Panc1 (cell line): ENCODE measurements around the gene SLC4A2. TPM values are rescaled to one million over a fixed set of nuclear protein-coding genes. Genes with fewer than 3 reads are reported as not detected.

Source experiments
- ATAC-seq: fragments of 200-7000 bp; cut with Tn5 transposase; 2 replicates; pipeline ENCODE4 v1.9.1; 2020; ENCODE audit warnings: mild to moderate bottlenecking, moderate library complexity
- BruUV-seq: library from RNA; stranded (reverse); fragments of 400-500 nt; replicated peaks from 2 replicates; lab custom pipeline; 2021; lab: Mats Ljungman, UMichigan
- CTCF ChIA-PET: fragments of 300-600 bp; sonication (Branson Sonifier 250); formaldehyde crosslinking; loops from one replicate; lab custom pipeline; 2022; ENCODE audit warnings: antibody characterized with exemption; lab: Charles Lee
- POLR2A ChIA-PET: fragments of 300-600 bp; sonication (Branson Sonifier 250); formaldehyde crosslinking; loops from one replicate; lab custom pipeline; 2022; ENCODE audit warnings: antibody characterized with exemption; lab: Charles Lee
- DNase-seq: peaks from one replicate; pipeline ENCODE4 v3.0.0-alpha.2; 2010; ENCODE audit warnings: low read depth, low spot score
- H3K27ac ChIP-seq: 2 replicates; pipeline ENCODE4 v1.5.1; 2011; ENCODE audit warnings: mild to moderate bottlenecking, low read length, inconsistent platforms
- H3K27me3 ChIP-seq: fragments of 200-500 bp; sonication (Bioruptor generic); 2 replicates; pipeline ENCODE4 v1.6.0; 2014; ENCODE audit warnings: low read length, inconsistent platforms; ENCODE audit not compliant: control insufficient read depth, insufficient read depth
- H3K36me3 ChIP-seq: fragments of 200-500 bp; sonication (Bioruptor generic); 2 replicates; pipeline ENCODE4 v1.5.1; 2014; ENCODE audit warnings: inconsistent platforms, mild to moderate bottlenecking, low read length, moderate library complexity; ENCODE audit not compliant: control insufficient read depth, insufficient read depth
- H3K4me1 ChIP-seq: 2 replicates; pipeline ENCODE4 v1.5.1; 2011; ENCODE audit warnings: inconsistent platforms, mild to moderate bottlenecking, low read length, moderate library complexity; ENCODE audit not compliant: control insufficient read depth, insufficient read depth
- H3K4me3 ChIP-seq, 2 experiments: 2 replicates each; pipeline ENCODE4 v1.5.1; 2011 to 2012; ENCODE audit warnings: low read depth in 2 of 2, low read length in 2 of 2, mild to moderate bottlenecking in 2 of 2, inconsistent platforms in 1 of 2, moderate library complexity in 1 of 2
- H3K9me3 ChIP-seq: fragments of 200-500 bp; sonication (Bioruptor generic); 2 replicates; pipeline ENCODE4 v1.5.1; 2014; ENCODE audit warnings: low read depth, mild to moderate bottlenecking, inconsistent platforms, low read length, moderate library complexity; ENCODE audit not compliant: control insufficient read depth, insufficient read depth
- CTCF ChIP-seq: fragments of 450-650 bp; IDR thresholded peaks from 2 replicates; pipeline ENCODE4 v1.5.1; 2017; ENCODE audit warnings: mild to moderate bottlenecking
- POLR2AphosphoS5 ChIP-seq: IDR thresholded peaks from 2 replicates; pipeline ENCODE4 v1.6.1; 2012; ENCODE audit warnings: mild to moderate bottlenecking, low read depth, low read length, moderate library complexity
- REST ChIP-seq, 2 experiments: IDR thresholded peaks; 2 replicates each; pipeline ENCODE4 v1.6.1; 2011 to 2012; ENCODE audit warnings: low read depth in 2 of 2, control low read depth in 1 of 2, low read length in 1 of 2, mild to moderate bottlenecking in 1 of 2, moderate library complexity in 1 of 2; ENCODE audit not compliant: insufficient read depth in 1 of 2
- SIN3A ChIP-seq: IDR thresholded peaks from 2 replicates; pipeline ENCODE4 v1.6.1; 2012; ENCODE audit warnings: low read depth, mild to moderate bottlenecking, low read length, moderate library complexity, borderline replicate concordance; ENCODE audit not compliant: insufficient read depth
- TCF7L2 ChIP-seq: IDR thresholded peaks from 2 replicates; pipeline ENCODE4 v1.6.1; 2011; ENCODE audit warnings: mild to moderate bottlenecking, low read depth, low read length, inconsistent platforms
- in situ Hi-C: cut with HindIII; loops from 2 replicates; pipeline ENCODE4 v1.10.0; 2016; ENCODE audit warnings: low sequenced_read_pairs, low pct_unique_long_range_greater_than_20kb
- intact Hi-C: fragments of 100-400 bp; cut with micrococcal nuclease; formaldehyde crosslinking; loops from one replicate; pipeline ENCODE4 v1.10.0; 2022; ENCODE audit not compliant: unreplicated experiment
- total RNA-seq: library from RNA; stranded (reverse); gene quantifications from one replicate; pipeline ENCODE4 v1.2.1, GENCODE V29; 2021; ENCODE audit not compliant: unreplicated experiment

The SLC4A2 gene
- total RNA-seq, 1 experiment from 2014 or later = 580 TPM

GRCh38 chr7:151081170-151082101 is 22.0 kb downstream of the SLC4A2 start:
- TF ChIP-seq TCF7L2 (no peak), SIN3A (no peak; the same call in 1 of the 2 replicates), POLR2AphosphoS5 (peak; percentile 5; the same call in 1 of the 2 replicates), CTCF (no peak), REST (IDR thresholded peaks at IDR 0.05; ENCODE audit: insufficient read depth in 1 of 2, low read depth in 2 of 2, low read length in 1 of 2) (no peak)
- Histone ChIP-seq H3K9me3 (no peaks in the 10 kb centered on the region), H3K27ac (peak overlapping the region; percentile 91), H3K4me3 (peak overlapping the region; percentile 74 to 93), H3K36me3 (no peaks in the 10 kb centered on the region), H3K4me1 (peaks cover 50% of the 10 kb centered on the region), H3K27me3 (no peaks in the 10 kb centered on the region)
- no TSS peak for BruUV-seq
- ATAC-seq (peak; percentile 5; the same call in 1 of the 2 replicates), DNase-seq (no peak)
- CTCF ChIA-PET = interaction anchor here (0.6 to 0.9 kb wide), 2 partner anchors 19 to 72 kb away, joined by 3 to 5 read pairs; no protein-coding TSS in a partner anchor
- POLR2A ChIA-PET = interaction anchor here (1.0 kb wide), 1 partner anchor 9 kb away, joined by 4 read pairs; no protein-coding TSS in a partner anchor
- in situ Hi-C loops = no loop called here
- intact Hi-C loops = no loop called here

GRCh38 chr7:151082141-151083070 is 23.0 kb downstream of the SLC4A2 start:
- no peak for TF ChIP-seq REST (IDR thresholded peaks at IDR 0.05; ENCODE audit: insufficient read depth in 1 of 2, low read depth in 2 of 2, low read length in 1 of 2)
- no peak; the same call in 1 of the 2 replicates for TF ChIP-seq SIN3A
- no peak for TF ChIP-seq TCF7L2
- 0 out of 2 replicates have a peak, but pooled peaks have one; percentile 12 for TF ChIP-seq POLR2AphosphoS5
- TF ChIP-seq CTCF = no peak
- intact Hi-C loops = no loop called here
- BruUV-seq = TSS peak; percentile 87
- in situ Hi-C loops = no loop called here
- DNase-seq (no peak), ATAC-seq (no peak)
- CTCF ChIA-PET = interaction anchor here (0.6 kb wide), 1 partner anchor 22 kb away, joined by 3 read pairs; no protein-coding TSS in a partner anchor
- H3K27ac ChIP-seq = peak overlapping the region; percentile 91
- peak overlapping the region; percentile 74 to 93 for H3K4me3 ChIP-seq
- H3K4me1 ChIP-seq = peaks cover 41% of the 10 kb centered on the region
- H3K36me3 ChIP-seq = no peaks in the 10 kb centered on the region
- no peaks in the 10 kb centered on the region for H3K27me3 ChIP-seq
- no peaks in the 10 kb centered on the region for H3K9me3 ChIP-seq
- POLR2A ChIA-PET = interaction anchor here (0.6 to 0.7 kb wide), 2 partner anchors 28 to 284 kb away, joined by 3 read pairs; no protein-coding TSS in a partner anchor
